ENCODE data around the gene XXYLT1. TPM values are rescaled to one million over a fixed set of nuclear protein-coding genes. Genes with fewer than 3 reads are reported as not detected.

XXYLT1 gene
- total RNA-seq, 6 experiments from 2014 or later, result 1.7 to 6.5 (median 2.1) TPM

GRCh38 chr3:195113048-195113447, 157.9 kb downstream of the XXYLT1 start:
- DNase-seq (no peak), ATAC-seq (no peak)
- no peaks in the 10 kb centered on the region for H3K4me1 ChIP-seq
- H3K9me3 ChIP-seq, result no peaks in the 10 kb centered on the region
- intact Hi-C loops (cut with DNase I), result loop anchor here (10.0 kb wide), 2 partner anchors 142 to 418 kb away; no protein-coding TSS in a partner anchor
- 83% methylated on average over 14 of the region's 14 CpGs for WGBS (ENCODE audit: insufficient coverage, low coverage, low lambda C conversion rate, missing lambda C conversion rate)
- no peak overlapping the region for H3K4me3 ChIP-seq
- H3K27ac ChIP-seq, result no peak overlapping the region
- no peaks in the 10 kb centered on the region for H3K36me3 ChIP-seq
- TF ChIP-seq CTCF (IDR thresholded peaks at IDR 0.05), result no peak
- no peak for TF ChIP-seq POLR2A (IDR thresholded peaks at IDR 0.05)
- H3K27me3 ChIP-seq, result no peaks in the 10 kb centered on the region

GRCh38 chr3:195112361-195112791, 158.6 kb downstream of the XXYLT1 start:
- DNase-seq (no peak), ATAC-seq (no peak)
- TF ChIP-seq CTCF (IDR thresholded peaks at IDR 0.05) (no peak), POLR2A (IDR thresholded peaks at IDR 0.05) (no peak)
- intact Hi-C loops (cut with DNase I), result loop anchor here (10.0 kb wide), 2 partner anchors 142 to 418 kb away; no protein-coding TSS in a partner anchor
- Histone ChIP-seq H3K27ac (no peak overlapping the region), H3K4me1 (no peaks in the 10 kb centered on the region), H3K4me3 (no peak overlapping the region), H3K9me3 (no peaks in the 10 kb centered on the region), H3K27me3 (no peaks in the 10 kb centered on the region), H3K36me3 (no peaks in the 10 kb centered on the region)
- 84% methylated on average over 6 of the region's 22 CpGs for WGBS (ENCODE audit: insufficient coverage, low coverage, low lambda C conversion rate, missing lambda C conversion rate)

GRCh38 chr3:195111766-195112165, 159.2 kb downstream of the XXYLT1 start:
- no peak for ATAC-seq
- H3K4me3 ChIP-seq, result no peak overlapping the region
- H3K9me3 ChIP-seq, result no peaks in the 10 kb centered on the region
- 96% methylated on average over 9 of the region's 9 CpGs for WGBS (ENCODE audit: insufficient coverage, low coverage, low lambda C conversion rate, missing lambda C conversion rate)
- intact Hi-C loops (cut with DNase I), result loop anchor here (10.0 kb wide), 2 partner anchors 143 to 417 kb away; no protein-coding TSS in a partner anchor
- no peak for DNase-seq
- TF ChIP-seq POLR2A (IDR thresholded peaks at IDR 0.05), result no peak
- no peak for TF ChIP-seq CTCF (IDR thresholded peaks at IDR 0.05)
- no peaks in the 10 kb centered on the region for H3K27me3 ChIP-seq
- no peaks in the 10 kb centered on the region for H3K36me3 ChIP-seq
- no peaks in the 10 kb centered on the region for H3K4me1 ChIP-seq
- no peak overlapping the region for H3K27ac ChIP-seq

GRCh38 chr3:195111319-195111705, 159.6 kb downstream of the XXYLT1 start:
- Histone ChIP-seq H3K27ac (no peak overlapping the region), H3K36me3 (no peaks in the 10 kb centered on the region), H3K4me1 (peaks cover 0 to 4% (median under 1%) of the 10 kb centered on the region in 4 donors), H3K9me3 (no peaks in the 10 kb centered on the region), H3K27me3 (no peaks in the 10 kb centered on the region), H3K4me3 (no peak overlapping the region)
- no peak for TF ChIP-seq POLR2A (IDR thresholded peaks at IDR 0.05)
- TF ChIP-seq CTCF (IDR thresholded peaks at IDR 0.05), result no peak
- 84% methylated on average over 5 of the region's 9 CpGs for WGBS (ENCODE audit: insufficient coverage, low coverage, low lambda C conversion rate, missing lambda C conversion rate)
- DNase-seq (no peak), ATAC-seq (no peak)
- intact Hi-C loops (cut with DNase I), result loop anchor here (10.0 kb wide), 2 partner anchors 143 to 417 kb away; no protein-coding TSS in a partner anchor

Data from right lobe of liver (tissue), 6 donors.